H1 (cell line): Measurements from ENCODE around the gene SRSF8. TPM values are rescaled to one million over a fixed set of nuclear protein-coding genes. Genes with fewer than 3 reads are reported as not detected.

Experiments
- CTCF ChIA-PET: fragments of 300-600 bp; sonication (Branson Sonifier 250); formaldehyde crosslinking; loops from one replicate; lab custom pipeline; 2021; ENCODE audit not compliant: partially characterized antibody; lab: Charles Lee
- POLR2A ChIA-PET: fragments of 300-600 bp; sonication (Branson Sonifier 250); formaldehyde crosslinking; loops from one replicate; lab custom pipeline; 2021; ENCODE audit warnings: inconsistent platforms; ENCODE audit not compliant: partially characterized antibody; lab: Charles Lee
- DNase-seq, 2 experiments: peaks; one replicate each; pipeline versions ENCODE4 v3.0.0 to v3.0.0-alpha.2; 2010 to 2022; ENCODE audit warnings: low spot score in 2 of 2, low read depth in 1 of 2, mixed read lengths in 1 of 2
- FAIRE-seq: peaks from 2 replicates; lab custom pipeline; 2011; peaks lifted over from hg19 to GRCh38; lab: Jason Lieb, UNC
- H2AFZ ChIP-seq: 2 replicates; pipeline ENCODE4 v1.8.1; 2012; ENCODE audit warnings: low read length, inconsistent platforms
- H2AK5ac ChIP-seq: 2 replicates; pipeline ENCODE4 v1.6.1; 2013; ENCODE audit warnings: low read depth, low read length
- H2BK120ac ChIP-seq: replicated peaks from 2 replicates; pipeline ENCODE3; 2013; ENCODE audit warnings: low read depth, low read length, inconsistent platforms
- H2BK12ac ChIP-seq: 2 replicates; pipeline ENCODE4 v1.6.1; 2013; ENCODE audit warnings: low read depth, low read length
- H2BK15ac ChIP-seq: 2 replicates; pipeline ENCODE4 v1.6.1; 2013; ENCODE audit warnings: low read length
- H2BK20ac ChIP-seq: 2 replicates; pipeline ENCODE4 v1.6.1; 2013; ENCODE audit warnings: low read length
- H2BK5ac ChIP-seq: 2 replicates; pipeline ENCODE4 v1.6.1; 2013; ENCODE audit warnings: low read depth, low read length
- H3K14ac ChIP-seq: 2 replicates; pipeline ENCODE4 v1.6.1; 2013; ENCODE audit warnings: inconsistent platforms; ENCODE audit not compliant: insufficient read length
- H3K18ac ChIP-seq: 2 replicates; pipeline ENCODE4 v1.6.1; 2013; ENCODE audit warnings: low read length; ENCODE audit errors: extremely low read depth
- H3K23ac ChIP-seq: 2 replicates; pipeline ENCODE4 v1.6.1; 2013; ENCODE audit warnings: inconsistent platforms; ENCODE audit not compliant: insufficient read length
- H3K23me2 ChIP-seq: 2 replicates; pipeline ENCODE4 v1.6.1; 2013; ENCODE audit warnings: low read depth, low read length
- H3K27ac ChIP-seq: 2 replicates; pipeline ENCODE4 v1.6.1; 2011; ENCODE audit warnings: low read depth, low read length, inconsistent platforms
- H3K27me3 ChIP-seq, 4 experiments: replicated peaks in 1 of 4; 1 replicate in 1 of 4; 2 replicates in 3 of 4; pipeline versions ENCODE4 v1.6.1 to v1.8.1; 2011 to 2013; ENCODE audit warnings: low read length in 3 of 4, mild to moderate bottlenecking in 3 of 4, inconsistent platforms in 2 of 4, mixed read lengths in 2 of 4, moderate library complexity in 1 of 4; ENCODE audit not compliant: control insufficient read depth in 3 of 4, insufficient read depth in 3 of 4; ENCODE audit errors: extremely low read depth in 1 of 4
- H3K36me3 ChIP-seq, 4 experiments: 2 replicates each; pipeline versions ENCODE4 v1.6.1 to v1.8.1; 2011 to 2013; ENCODE audit warnings: mild to moderate bottlenecking in 4 of 4, low read length in 3 of 4, moderate library complexity in 2 of 4, control low read depth in 1 of 4, inconsistent platforms in 1 of 4; ENCODE audit not compliant: insufficient read depth in 4 of 4, control insufficient read depth in 2 of 4
- H3K4ac ChIP-seq: replicated peaks from 2 replicates; pipeline ENCODE3; 2013; ENCODE audit warnings: low read length, low read depth, mixed read lengths, inconsistent platforms; ENCODE audit not compliant: insufficient read length
- H3K4me1 ChIP-seq, 4 experiments: replicated peaks in 1 of 4; 1 replicate in 1 of 4; 2 replicates in 3 of 4; pipeline versions ENCODE4 v1.6.1 to v1.8.1; 2011 to 2013; ENCODE audit warnings: low read length in 3 of 4, inconsistent platforms in 2 of 4, mixed read lengths in 1 of 4; ENCODE audit not compliant: insufficient read depth in 4 of 4, control insufficient read depth in 3 of 4
- H3K4me2 ChIP-seq, 2 experiments: 2 replicates each; pipeline versions ENCODE4 v1.6.1 to v1.8.1; 2011 to 2013; ENCODE audit warnings: low read depth in 2 of 2, low read length in 2 of 2, control low read depth in 1 of 2, inconsistent platforms in 1 of 2, mild to moderate bottlenecking in 1 of 2; ENCODE audit not compliant: insufficient read depth in 1 of 2
- H3K4me3 ChIP-seq, 4 experiments: fragments of 200-600, 300-600 bp in 1 of 4; sonication (generic), shearing (Covaris generic), sonication (Bioruptor Twin) in 1 of 4; 2 replicates each; pipeline versions ENCODE4 v1.5.1 to v1.8.1; 2011 to 2016; ENCODE audit warnings: low read length in 4 of 4, low read depth in 3 of 4, control low read depth in 2 of 4, inconsistent platforms in 2 of 4, mild to moderate bottlenecking in 2 of 4, mixed read lengths in 1 of 4, moderate library complexity in 1 of 4; ENCODE audit not compliant: insufficient read depth in 2 of 4; ENCODE audit errors: extremely low read depth in 1 of 4
- H3K56ac ChIP-seq: replicated peaks from 2 replicates; pipeline ENCODE3; 2013; ENCODE audit warnings: low read depth, mild to moderate bottlenecking, mixed read lengths, low read length, inconsistent platforms; ENCODE audit not compliant: insufficient read length
- H3K79me1 ChIP-seq: 2 replicates; pipeline ENCODE4 v1.6.1; 2013; ENCODE audit warnings: low read depth, low read length, control low read depth
- H3K79me2 ChIP-seq, 2 experiments: 2 replicates each; pipeline versions ENCODE4 v1.6.1 to v1.8.1; 2012 to 2013; ENCODE audit warnings: low read length in 2 of 2, mild to moderate bottlenecking in 2 of 2, inconsistent platforms in 1 of 2; ENCODE audit not compliant: insufficient read depth in 2 of 2, control insufficient read depth in 1 of 2
- H3K9ac ChIP-seq, 4 experiments: replicated peaks in 1 of 4; 1 replicate in 1 of 4; 2 replicates in 3 of 4; pipeline versions ENCODE4 v1.6.1 to v1.8.1; 2011 to 2013; ENCODE audit warnings: low read depth in 3 of 4, low read length in 3 of 4, control low read depth in 2 of 4, mild to moderate bottlenecking in 2 of 4, moderate library complexity in 2 of 4, inconsistent platforms in 1 of 4; ENCODE audit errors: extremely low read depth in 1 of 4
- H3K9me3 ChIP-seq, 2 experiments: 2 replicates each; pipeline versions ENCODE4 v1.6.1 to v1.8.1; 2012 to 2013; ENCODE audit warnings: mild to moderate bottlenecking in 2 of 2, moderate library complexity in 2 of 2, control low read depth in 1 of 2, inconsistent platforms in 1 of 2, low read depth in 1 of 2, low read length in 1 of 2, mixed read lengths in 1 of 2; ENCODE audit not compliant: insufficient read depth in 2 of 2
- H4K20me1 ChIP-seq, 2 experiments: replicated peaks in 1 of 2; 2 replicates each; pipeline versions ENCODE3 to v1.8.1; 2011 to 2013; ENCODE audit warnings: inconsistent platforms in 2 of 2, low read length in 2 of 2, mild to moderate bottlenecking in 1 of 2; ENCODE audit not compliant: insufficient read depth in 2 of 2, control insufficient read depth in 1 of 2
- H4K5ac ChIP-seq: 2 replicates; pipeline ENCODE4 v1.6.1; 2013; ENCODE audit warnings: low read length, low read depth, mixed read lengths, inconsistent platforms; ENCODE audit not compliant: insufficient read length
- H4K8ac ChIP-seq: 2 replicates; pipeline ENCODE4 v1.8.0; 2013; ENCODE audit warnings: mild to moderate bottlenecking, moderate library complexity, low read length, inconsistent platforms; ENCODE audit not compliant: insufficient read depth; ENCODE audit errors: extremely low read depth
- H4K91ac ChIP-seq: replicated peaks from 2 replicates; pipeline ENCODE3; 2013; ENCODE audit warnings: low read length, mixed read lengths, inconsistent platforms; ENCODE audit not compliant: insufficient read length
- ASH2L ChIP-seq: fragments of 200-600, 300-600 bp; sonication (generic); IDR thresholded peaks from one replicate; pipeline ENCODE4 v1.7.1; 2017; ENCODE audit warnings: low read length
- CBX8 ChIP-seq: fragments of 300-800, 300-1000 bp; sonication (generic); IDR thresholded peaks from 2 replicates; pipeline ENCODE4 v1.7.1; 2016; ENCODE audit warnings: low read depth, low read length, borderline replicate concordance
- CHD2 ChIP-seq: IDR thresholded peaks from 2 replicates; pipeline ENCODE4 v1.6.1; 2012; ENCODE audit warnings: low read length, improper control_type of control experiment
- CREB1 ChIP-seq: IDR thresholded peaks from 2 replicates; pipeline ENCODE4 v1.6.1; 2012; ENCODE audit warnings: inconsistent platforms
- EGR1 ChIP-seq: IDR thresholded peaks from 2 replicates; pipeline ENCODE4 v1.6.1; 2011; ENCODE audit warnings: low read depth, low read length, borderline replicate concordance
- GABPA ChIP-seq: IDR thresholded peaks from 2 replicates; pipeline ENCODE4 v1.6.1; 2011; ENCODE audit warnings: mild to moderate bottlenecking, low read length, moderate library complexity, borderline replicate concordance; ENCODE audit not compliant: insufficient read depth
- GTF2F1 ChIP-seq: IDR thresholded peaks from 2 replicates; pipeline ENCODE4 v1.6.1; 2012; ENCODE audit warnings: low read depth, low read length, improper control_type of control experiment, borderline replicate concordance
- HDAC2 ChIP-seq, 2 experiments: fragments of 300-600 bp in 1 of 2; sonication (generic) in 1 of 2; IDR thresholded peaks; 2 replicates each; pipeline ENCODE4 v1.6.1; 2011 to 2012; ENCODE audit warnings: low read depth in 2 of 2, low read length in 2 of 2, mild to moderate bottlenecking in 2 of 2, moderate library complexity in 2 of 2, borderline replicate concordance in 1 of 2, inconsistent platforms in 1 of 2
- SIX5 ChIP-seq: IDR thresholded peaks from 2 replicates; pipeline ENCODE4 v1.6.1; 2011; ENCODE audit warnings: mild to moderate bottlenecking, low read depth, low read length
- polyA plus RNA-seq, 7 experiments: library from polyadenylated mRNA; depleted of rRNA in 3 of 7; stranded (reverse) in 5 of 7; unstranded in 2 of 7; fragments of >200 nt in 5 of 7; fragments of 200-250 nt in 2 of 7; gene quantifications; 1 replicate in 5 of 7; 2 replicates in 1 of 7; 4 replicates in 1 of 7; pipeline versions ENCODE4 v1.2.1 to v1.2.3, GENCODE V29; 2011 to 2013; ENCODE audit warnings: missing spikeins in 2 of 7, mixed read lengths in 2 of 7
- total RNA-seq: library from RNA; stranded (reverse); fragmentation: NEBNext Ultra II Directional; extraction: Animal tissue kit (Norgen Biotek cat#: 25700); gene quantifications from 2 replicates; pipeline ENCODE4 v1.2.1, GENCODE V29; 2021
- TF ChIP-seq, protein P1 (sequence below): IDR thresholded peaks from 2 replicates; pipeline ENCODE4 v1.6.1; 2011; ENCODE audit warnings: low read depth, mild to moderate bottlenecking, low read length; ENCODE audit not compliant: insufficient read depth

Gene SRSF8
- total and polyA plus RNA-seq, 2 of the 8 experiments (the other 6 are each of a cell fraction or from before 2014, with no cell fraction given), result 13.2 to 18.5 TPM

- Histone ChIP-seq H3K23ac (no peak overlapping the region), H2BK20ac (no peak overlapping the region), H3K4me2 (no peak overlapping the region), H3K36me3 (no peaks in the 10 kb centered on the region), H3K23me2 (no peaks in the 10 kb centered on the region), H3K27ac (no peak overlapping the region), H4K5ac (no peak overlapping the region), H3K9me3 (no peaks in the 10 kb centered on the region; a peak in 1 of 4 replicates), H4K8ac (no peak overlapping the region), H2BK120ac (no peak overlapping the region), H2BK5ac (no peak overlapping the region), H3K4me1 (no peaks in the 10 kb centered on the region; a peak in 1 of 7 replicates), H2AFZ (no peak overlapping the region), H3K14ac (no peak overlapping the region), H3K79me1 (no peaks in the 10 kb centered on the region), H4K20me1 (no peaks in the 10 kb centered on the region), H3K56ac (no peak overlapping the region), H3K79me2 (no peaks in the 10 kb centered on the region), H2BK15ac (no peak overlapping the region), H3K4me3 (no peak overlapping the region), H4K91ac (no peak overlapping the region), H3K9ac (no peak overlapping the region), H2AK5ac (no peak overlapping the region), H3K27me3 (no peaks in the 10 kb centered on the region; a peak in 1 of 7 replicates), H3K18ac (no peak overlapping the region), H2BK12ac (no peak overlapping the region), H3K4ac (no peak overlapping the region)
- DNase-seq (no peak), FAIRE-seq (no peak)
- TF ChIP-seq GABPA (no peak), CHD2 (no peak), CBX8 (no peak), CREB1 (no peak), SIX5 (no peak), HDAC2 (IDR thresholded peaks at IDR 0.05; ENCODE audit: borderline replicate concordance in 1 of 2, low read depth in 2 of 2, low read length in 2 of 2) (no peak), ASH2L (no peak), EGR1 (no peak), GTF2F1 (no peak)
- TF ChIP-seq, protein P1, sequence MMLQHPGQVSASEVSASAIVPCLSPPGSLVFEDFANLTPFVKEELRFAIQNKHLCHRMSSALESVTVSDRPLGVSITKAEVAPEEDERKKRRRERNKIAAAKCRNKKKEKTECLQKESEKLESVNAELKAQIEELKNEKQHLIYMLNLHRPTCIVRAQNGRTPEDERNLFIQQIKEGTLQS, result no peak
- CTCF ChIA-PET, result interaction anchor here (1.0 kb wide), 2 partner anchors 13 to 24 kb away, joined by 3 read pairs; no protein-coding TSS in a partner anchor
- POLR2A ChIA-PET, result no interaction called here
Measured at GRCh38 chr11:95045812-95046211, 20.9 kb upstream of the SRSF8 start.
